Measurements from ENCODE around the gene CRADD.

DNA sequence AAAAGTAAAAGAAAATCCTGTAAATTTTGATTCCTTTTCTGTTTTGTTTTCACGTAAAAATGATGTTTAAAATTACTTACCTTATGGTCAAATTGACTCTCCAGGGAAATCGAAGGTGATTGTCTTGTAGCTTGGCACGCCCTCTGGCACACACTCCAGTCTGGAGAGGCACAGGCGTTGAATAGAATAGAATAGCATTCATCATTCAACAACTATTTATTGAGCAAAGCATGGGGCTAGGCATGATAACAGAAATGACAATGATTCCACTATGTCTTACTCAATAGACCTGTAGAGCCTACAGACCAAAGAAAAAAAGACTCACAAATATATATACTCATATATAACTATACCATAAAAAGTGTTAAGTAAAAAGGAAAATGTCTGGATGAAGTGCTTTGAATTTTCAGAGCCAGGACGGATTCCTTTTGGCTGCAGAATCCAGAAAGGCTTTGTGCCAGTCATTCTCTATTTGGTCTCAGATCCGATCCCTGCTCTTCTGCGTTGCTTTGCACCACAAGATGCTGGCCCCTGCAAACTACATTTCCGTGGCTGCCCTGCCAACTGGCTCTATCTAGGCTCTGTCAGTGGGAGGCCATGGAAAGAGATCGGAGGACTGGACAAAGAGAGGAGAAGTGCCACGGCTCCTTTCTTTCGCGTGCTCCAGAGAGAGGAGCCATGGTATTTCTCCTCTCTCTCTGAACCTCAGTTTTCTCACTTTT, 231.8 kb downstream of the CRADD start:
- TF ChIP-seq POLR2A (IDR thresholded peaks at IDR 0.05), result no peak
- TF ChIP-seq, protein P1, sequence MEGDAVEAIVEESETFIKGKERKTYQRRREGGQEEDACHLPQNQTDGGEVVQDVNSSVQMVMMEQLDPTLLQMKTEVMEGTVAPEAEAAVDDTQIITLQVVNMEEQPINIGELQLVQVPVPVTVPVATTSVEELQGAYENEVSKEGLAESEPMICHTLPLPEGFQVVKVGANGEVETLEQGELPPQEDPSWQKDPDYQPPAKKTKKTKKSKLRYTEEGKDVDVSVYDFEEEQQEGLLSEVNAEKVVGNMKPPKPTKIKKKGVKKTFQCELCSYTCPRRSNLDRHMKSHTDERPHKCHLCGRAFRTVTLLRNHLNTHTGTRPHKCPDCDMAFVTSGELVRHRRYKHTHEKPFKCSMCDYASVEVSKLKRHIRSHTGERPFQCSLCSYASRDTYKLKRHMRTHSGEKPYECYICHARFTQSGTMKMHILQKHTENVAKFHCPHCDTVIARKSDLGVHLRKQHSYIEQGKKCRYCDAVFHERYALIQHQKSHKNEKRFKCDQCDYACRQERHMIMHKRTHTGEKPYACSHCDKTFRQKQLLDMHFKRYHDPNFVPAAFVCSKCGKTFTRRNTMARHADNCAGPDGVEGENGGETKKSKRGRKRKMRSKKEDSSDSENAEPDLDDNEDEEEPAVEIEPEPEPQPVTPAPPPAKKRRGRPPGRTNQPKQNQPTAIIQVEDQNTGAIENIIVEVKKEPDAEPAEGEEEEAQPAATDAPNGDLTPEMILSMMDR (IDR thresholded peaks at IDR 0.05), result no peak
- no peak for TF ChIP-seq EP300 (IDR thresholded peaks at IDR 0.05)
- TF ChIP-seq POLR2AphosphoS5 (IDR thresholded peaks at IDR 0.05), result no peak
